ENCODE measurements around the gene TGFBR3L.
"Not testable (repeated sequence)": the region's sequence is repeated elsewhere in the genome, so short reads cannot be mapped to it uniquely, and the experiment has no call there.

Gene TGFBR3L

DNA sequence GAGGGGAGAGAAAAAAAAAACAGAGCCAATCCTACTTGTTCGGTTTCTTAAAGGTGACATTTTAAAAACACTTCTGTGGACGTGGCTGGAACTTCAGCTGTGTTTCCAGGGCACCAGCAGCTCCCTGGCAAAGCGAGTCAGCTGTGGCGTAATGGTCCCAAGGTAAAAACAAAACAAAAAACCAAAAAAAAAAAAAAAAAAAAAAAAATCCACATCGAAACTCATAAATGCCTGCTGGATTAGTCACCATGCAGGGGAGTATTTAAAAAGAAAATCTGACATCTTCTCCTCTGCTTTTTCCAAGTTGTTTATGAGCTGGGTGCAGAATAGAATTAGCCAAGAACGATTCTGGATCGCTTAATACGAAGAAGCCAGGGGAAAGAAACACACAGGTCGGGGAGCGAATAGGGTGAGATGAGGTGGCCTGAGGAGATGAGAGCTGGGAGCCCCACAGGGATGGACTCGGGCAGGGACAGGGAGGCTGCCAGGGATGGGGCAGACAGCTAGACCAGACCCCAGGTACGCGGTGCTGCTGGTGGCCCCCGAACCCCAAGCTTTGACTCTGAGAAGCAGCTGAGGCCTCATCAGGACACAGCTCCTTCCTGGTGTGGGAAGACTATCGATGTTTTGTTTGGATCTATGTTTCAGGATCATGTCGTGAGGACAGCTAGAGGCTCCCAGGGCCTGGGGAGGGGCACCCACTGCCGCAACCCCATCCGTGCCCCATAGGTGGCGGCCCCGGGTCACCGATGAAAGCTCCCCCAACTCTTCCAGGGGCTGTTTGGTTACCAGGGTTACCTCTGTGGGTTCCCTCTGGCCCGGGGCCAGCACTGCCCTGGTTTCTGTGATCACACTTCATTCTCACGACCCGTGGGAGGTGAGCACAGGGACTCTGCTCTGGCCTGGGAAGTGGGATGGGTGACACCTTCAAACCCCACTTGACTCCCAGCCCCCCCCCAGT, 14.4 kb downstream of the TGFBR3L start:
- peak; percentile 41 to 77 (median 68) for DNase-seq

GRCh38 chr19:7930030-7930429, 15.4 kb downstream of the TGFBR3L start:
- DNase-seq = not testable (repeated sequence)

DNA sequence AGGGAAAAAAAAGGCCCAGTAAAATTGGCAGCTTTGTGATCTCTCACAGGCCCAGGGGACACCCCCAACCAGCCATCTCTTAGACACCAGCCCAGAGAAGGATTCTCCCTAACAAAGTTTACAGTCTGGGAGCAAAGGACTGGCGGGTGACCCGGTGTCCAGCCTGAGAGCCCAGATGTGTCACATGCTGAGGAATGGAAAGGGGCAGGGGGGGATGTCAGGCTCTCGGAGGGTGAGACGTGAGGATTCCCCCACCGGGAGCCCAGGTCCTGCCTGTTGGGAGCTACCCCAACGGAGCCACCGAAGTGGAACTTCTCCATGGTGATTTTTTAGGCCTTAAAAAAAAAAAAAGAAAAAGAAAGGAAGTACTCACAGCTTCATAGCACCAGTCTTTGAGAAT, 16.1 kb downstream of the TGFBR3L start:
- no peak for DNase-seq

GRCh38 chr19:7931221-7932061, 16.8 kb downstream of the TGFBR3L start:
- DNase-seq = no peak

DNA sequence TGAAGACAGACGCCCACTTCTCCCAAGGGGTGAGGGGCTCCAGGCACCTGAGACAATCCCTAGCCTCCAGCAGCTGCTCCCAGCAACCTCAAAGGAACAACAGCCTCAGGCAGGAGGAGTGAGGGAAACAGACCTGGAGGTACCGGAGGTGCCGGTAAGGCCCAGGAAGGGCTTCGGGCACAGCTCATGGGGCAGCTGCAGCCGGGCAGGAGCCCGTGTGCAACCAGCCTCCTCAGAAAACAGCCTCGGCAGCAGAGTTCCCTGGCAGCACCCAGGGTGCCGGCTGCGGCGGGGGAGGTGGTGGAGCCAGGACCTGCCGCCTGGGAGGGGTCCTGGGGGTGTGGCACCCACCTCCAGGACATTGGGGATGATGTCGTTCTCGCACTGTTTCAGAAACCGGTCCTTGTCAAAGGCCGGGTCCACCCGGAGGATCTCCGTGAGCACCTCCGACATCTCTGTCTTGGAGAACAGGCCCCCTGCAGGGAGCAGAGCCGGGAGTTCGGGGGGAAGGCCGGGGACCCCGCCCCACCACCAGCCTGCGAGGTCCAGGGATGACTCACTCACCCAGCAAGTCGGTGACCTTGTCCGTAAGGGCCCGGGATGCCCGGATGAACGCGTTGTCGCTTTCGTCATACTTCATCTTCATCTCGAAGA, 17.8 kb downstream of the TGFBR3L start:
- DNase-seq = no peak

- no peak for DNase-seq
Observed at GRCh38 chr19:7932930-7933300, 18.3 kb downstream of the TGFBR3L start.

DNA sequence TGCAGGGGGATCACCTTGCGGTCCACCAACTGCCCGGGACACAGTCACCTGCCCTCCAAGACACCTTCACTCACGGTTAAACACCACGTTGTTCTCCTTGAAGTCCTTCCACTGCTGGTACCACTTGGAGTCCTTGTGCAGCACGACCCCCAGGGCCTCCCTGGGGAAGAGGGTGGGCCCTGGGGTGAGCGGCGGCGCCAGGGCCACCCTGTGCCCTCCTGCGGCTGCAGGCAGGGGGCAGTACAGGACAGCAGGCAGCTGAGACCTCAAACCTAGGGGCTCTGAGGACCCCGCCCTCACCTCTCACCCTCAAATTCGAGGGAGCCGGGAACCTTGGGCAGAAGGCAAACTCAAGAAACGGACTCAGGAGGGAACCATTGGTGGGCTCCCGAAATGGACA, 18.8 kb downstream of the TGFBR3L start:
- no peak for DNase-seq

GRCh38 chr19:7933828-7934725, 19.4 kb downstream of the TGFBR3L start:
- DNase-seq = no peak

- DNase-seq = no peak
Observed at GRCh38 chr19:7934766-7935165, 20.1 kb downstream of the TGFBR3L start.

DNA sequence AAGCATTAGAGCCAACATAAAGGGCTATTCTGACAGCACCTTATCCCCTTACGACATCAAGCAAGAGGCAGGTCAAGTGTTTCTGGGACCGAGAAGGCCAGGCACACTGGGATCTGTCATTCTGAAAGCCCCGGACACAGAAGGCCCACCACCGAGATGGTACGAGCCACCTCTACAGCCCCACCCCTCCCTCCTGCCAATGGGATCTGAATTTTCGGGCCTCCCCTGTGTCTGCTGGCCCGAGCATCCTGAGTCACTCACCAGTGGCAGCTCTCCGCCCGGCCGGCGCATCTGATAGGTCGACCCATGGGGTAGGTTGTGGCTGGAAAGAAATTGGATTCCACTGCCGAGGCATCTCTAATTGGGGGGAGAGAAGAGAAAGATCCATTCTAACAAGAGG, 26.2 kb downstream of the TGFBR3L start:
- DNase-seq = no peak

- DNase-seq = no peak
Observed at GRCh38 chr19:7941895-7942596, 27.4 kb downstream of the TGFBR3L start.

DNA sequence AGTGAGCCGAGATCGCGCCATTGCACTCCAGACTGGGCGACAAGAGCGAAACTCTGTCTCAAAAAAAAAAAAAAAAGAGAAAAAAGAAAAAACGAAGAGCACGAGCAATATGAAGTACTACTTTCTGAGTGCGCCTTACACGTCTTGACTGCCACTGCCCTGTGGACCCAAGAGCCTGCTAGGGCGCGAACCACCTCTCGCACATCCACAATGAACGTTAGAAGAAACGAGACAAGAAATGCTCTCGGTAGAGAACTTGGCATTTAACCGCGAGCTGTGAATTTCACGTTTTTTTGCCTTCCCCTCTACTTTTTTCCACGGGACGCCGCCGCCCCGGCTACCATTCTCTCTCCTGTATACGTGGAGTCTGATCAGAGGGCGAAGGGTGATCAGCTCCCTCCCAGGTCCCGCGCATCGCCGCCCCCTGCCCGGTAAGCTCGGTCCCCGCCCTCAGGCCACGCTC, 28.4 kb downstream of the TGFBR3L start:
- no peak for DNase-seq

GRCh38 chr19:7943444-7944176, 29.0 kb downstream of the TGFBR3L start, which contains the start of gene TIMM44:
Gene TIMM44, minus strand, starts transcription at chr19:7943666. Its CDS starts 15 bp downstream, at chr19:7943651.
- peak; percentile 94 to 100 (median 98) for DNase-seq

- DNase-seq = peak; percentile 59 to 85 (median 77)
Observed at GRCh38 chr19:7944177-7944761, 29.6 kb downstream of the TGFBR3L start.

- DNase-seq = no peak
Observed at GRCh38 chr19:7947939-7948338, 33.3 kb downstream of the TGFBR3L start.

GRCh38 chr19:7953060-7953459, 38.4 kb downstream of the TGFBR3L start:
- DNase-seq = no peak

DNA sequence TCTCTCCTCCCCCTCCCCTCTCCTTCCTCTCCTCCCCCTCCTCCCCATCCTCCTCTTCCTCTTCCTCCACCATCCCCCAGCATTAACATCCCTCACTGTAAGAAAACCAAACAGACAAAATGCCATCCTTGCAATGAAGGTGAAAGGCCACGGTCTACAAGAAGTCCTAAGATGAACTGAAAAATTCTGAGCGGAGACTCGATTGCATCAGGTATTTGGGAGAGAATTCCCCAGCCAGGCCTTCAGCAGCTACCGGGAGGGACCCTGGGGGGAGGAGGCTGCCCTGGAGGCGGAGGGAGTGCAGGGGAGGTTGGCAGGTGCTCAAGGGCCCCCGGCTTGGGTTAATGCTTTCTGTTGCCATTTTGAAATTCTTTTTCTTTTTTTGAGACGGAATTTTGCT, 38.9 kb downstream of the TGFBR3L start:
- no peak for DNase-seq

- DNase-seq = no peak
Observed at GRCh38 chr19:7955696-7956095, 41.1 kb downstream of the TGFBR3L start.

- no peak for DNase-seq
Observed at GRCh38 chr19:7959211-7959610, 44.6 kb downstream of the TGFBR3L start.

DNA sequence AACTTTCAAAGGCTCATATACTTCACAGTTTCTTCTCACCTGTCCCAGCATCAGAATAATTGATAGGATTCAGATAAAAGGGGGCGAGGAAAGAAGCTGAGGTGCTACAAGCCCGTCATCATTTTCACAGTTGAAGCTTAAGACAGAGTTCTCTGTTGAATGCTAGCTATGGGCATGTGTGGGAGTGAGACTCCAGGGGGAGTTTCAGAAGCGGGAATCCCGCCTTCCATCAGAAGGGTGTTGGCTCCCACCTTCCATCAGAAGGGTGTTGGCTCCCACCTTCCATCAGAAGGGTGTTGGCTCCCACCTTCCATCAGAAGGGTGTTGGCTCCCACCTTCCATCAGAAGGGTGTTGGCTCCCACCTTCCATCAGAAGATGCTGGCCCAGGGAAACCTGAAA, 46.5 kb downstream of the TGFBR3L start:
- not testable (repeated sequence) for DNase-seq
